Endothelial cell of umbilical vein (primary cell): Measurements from ENCODE around the gene ANKRD44. TPM values are rescaled to one million over a fixed set of nuclear protein-coding genes. Genes with fewer than 3 reads are reported as not detected.

ENCODE experiments used
- BruUV-seq: library from RNA; stranded (reverse); fragments of 400-500 nt; replicated peaks from 2 replicates; lab custom pipeline; 2021; lab: Mats Ljungman, UMichigan
- CTCF ChIA-PET: fragments of 300-600, 350-600 bp; sonication (Branson Sonifier 250); formaldehyde crosslinking; loops from one replicate; lab custom pipeline; 2021; ENCODE audit warnings: antibody characterized with exemption, inconsistent platforms; lab: Charles Lee
- POLR2A ChIA-PET: fragments of 300-600, 350-600 bp; sonication (Branson Sonifier 250); formaldehyde crosslinking; loops from one replicate; lab custom pipeline; 2021; ENCODE audit warnings: antibody characterized with exemption, inconsistent platforms; lab: Charles Lee
- DNase-seq: peaks from one replicate; pipeline ENCODE4 v3.0.0-alpha.2; 2011; ENCODE audit warnings: low read depth, low spot score
- FAIRE-seq: peaks from 2 replicates; lab custom pipeline; 2011; peaks lifted over from hg19 to GRCh38; lab: Jason Lieb, UNC
- H2AFZ ChIP-seq: 2 replicates; pipeline ENCODE4 v1.6.0; 2012; ENCODE audit warnings: low read depth, low read length, control low read depth, inconsistent platforms
- H3K27ac ChIP-seq: 2 replicates; pipeline ENCODE4 v1.5.1; 2011; ENCODE audit warnings: low read depth, mild to moderate bottlenecking, control low read depth, low read length, moderate library complexity; ENCODE audit not compliant: insufficient read depth
- H3K27me3 ChIP-seq, 2 experiments: 2 replicates each; pipeline versions ENCODE4 v1.6.0 to v1.6.1; 2011; ENCODE audit warnings: low read length in 2 of 2, mixed read lengths in 1 of 2; ENCODE audit not compliant: control insufficient read depth in 2 of 2, insufficient read depth in 2 of 2
- H3K36me3 ChIP-seq, 2 experiments: 2 replicates in 1 of 2; 3 replicates in 1 of 2; pipeline ENCODE4 v1.5.1; 2011; ENCODE audit warnings: low read length in 2 of 2, mild to moderate bottlenecking in 1 of 2, moderate library complexity in 1 of 2; ENCODE audit not compliant: control insufficient read depth in 2 of 2, insufficient read depth in 2 of 2; ENCODE audit errors: extremely low read depth in 1 of 2
- H3K4me1 ChIP-seq: 3 replicates; pipeline ENCODE4 v1.5.1; 2011; ENCODE audit warnings: mild to moderate bottlenecking, low read length; ENCODE audit not compliant: control insufficient read depth, insufficient read depth; ENCODE audit errors: extremely low read depth
- H3K4me2 ChIP-seq: 2 replicates; pipeline ENCODE4 v1.6.1; 2011; ENCODE audit warnings: low read length, control low read depth, mixed read lengths; ENCODE audit not compliant: insufficient read depth
- H3K4me3 ChIP-seq, 3 experiments: fragments of 200-600 bp in 1 of 3; sonication (generic), shearing (Covaris generic) in 1 of 3; replicated peaks in 1 of 3; 2 replicates each; pipeline ENCODE4 v1.5.1; 2011 to 2016; ENCODE audit warnings: control low read depth in 3 of 3, low read length in 3 of 3, mild to moderate bottlenecking in 2 of 3, inconsistent platforms in 1 of 3, low read depth in 1 of 3, moderate library complexity in 1 of 3; ENCODE audit not compliant: insufficient read depth in 1 of 3
- H3K79me2 ChIP-seq: 2 replicates; pipeline ENCODE4 v1.6.0; 2012; ENCODE audit warnings: low read length, inconsistent platforms; ENCODE audit not compliant: control insufficient read depth, insufficient read depth
- H3K9ac ChIP-seq: replicated peaks from 2 replicates; pipeline ENCODE3; 2011; ENCODE audit warnings: low read length, control low read depth; ENCODE audit not compliant: insufficient read depth; ENCODE audit errors: extremely low read depth
- H3K9me1 ChIP-seq: replicated peaks from 3 replicates; pipeline ENCODE4 v1.6.0; 2011; ENCODE audit warnings: mild to moderate bottlenecking, low read length; ENCODE audit not compliant: control insufficient read depth, insufficient read depth; ENCODE audit errors: extremely low read depth
- H3K9me3 ChIP-seq: replicated peaks from 2 replicates; pipeline ENCODE4 v1.5.1; 2012; ENCODE audit warnings: low read length, inconsistent platforms; ENCODE audit not compliant: control insufficient read depth, insufficient read depth
- H4K20me1 ChIP-seq: replicated peaks from 2 replicates; pipeline ENCODE3; 2011; ENCODE audit warnings: mild to moderate bottlenecking, low read length; ENCODE audit not compliant: control insufficient read depth, insufficient read depth; ENCODE audit errors: extremely low read depth
- EZH2 ChIP-seq: IDR thresholded peaks from 2 replicates; pipeline ENCODE4 v1.6.1; 2012; ENCODE audit warnings: borderline replicate concordance, low read depth, mild to moderate bottlenecking, moderate library complexity, low read length, inconsistent platforms; ENCODE audit not compliant: severe bottlenecking
- FOS ChIP-seq: IDR thresholded peaks from 2 replicates; pipeline ENCODE4 v1.6.1; 2011; ENCODE audit warnings: mild to moderate bottlenecking, low read length, moderate library complexity, borderline replicate concordance; ENCODE audit not compliant: insufficient read depth
- GATA2 ChIP-seq: IDR thresholded peaks from 2 replicates; pipeline ENCODE4 v1.7.0; 2011; ENCODE audit warnings: low read depth, mild to moderate bottlenecking, moderate library complexity, mixed read lengths, low read length; ENCODE audit not compliant: insufficient read length, insufficient read depth
- JUN ChIP-seq: IDR thresholded peaks from 2 replicates; pipeline ENCODE4 v1.6.1; 2011; ENCODE audit warnings: borderline replicate concordance, low read depth; ENCODE audit not compliant: insufficient read length, insufficient read depth
- MYC ChIP-seq: IDR thresholded peaks from one replicate; pipeline ENCODE4 v1.6.1; 2011; ENCODE audit warnings: mild to moderate bottlenecking, low read depth, low read length
- POLR2A ChIP-seq: IDR thresholded peaks from 2 replicates; pipeline ENCODE4 v1.6.1; 2012; ENCODE audit warnings: low read depth, mild to moderate bottlenecking, control low read depth, low read length
- POLR2AphosphoS5 ChIP-seq: IDR thresholded peaks from 2 replicates; pipeline ENCODE4 v1.6.1; 2012; ENCODE audit warnings: low read depth, mild to moderate bottlenecking, control low read depth, low read length, moderate library complexity; ENCODE audit not compliant: insufficient read depth
- dilution Hi-C: fragments of 300-500 bp; cut with MboI; formaldehyde crosslinking; loops from one replicate; pipeline ENCODE4 v1.15.0; 2019; ENCODE audit warnings: low sequenced_read_pairs; ENCODE audit not compliant: extremely low pct_ligation_motif_present
- intact Hi-C: fragments of 100-400 bp; cut with micrococcal nuclease; formaldehyde crosslinking; loops from one replicate; pipeline ENCODE4 v1.10.0; 2022
- polyA plus RNA-seq, 4 experiments: library from polyadenylated mRNA; depleted of rRNA in 3 of 4; stranded (reverse) in 3 of 4; unstranded in 1 of 4; fragments of >200 nt; gene quantifications; 2 replicates each; pipeline versions ENCODE4 v1.2.1 to v1.2.3, GENCODE V29; 2011 to 2012; ENCODE audit warnings: missing spikeins in 1 of 4
- total RNA-seq: library from RNA; stranded (reverse); gene quantifications from 2 replicates; pipeline ENCODE4 v1.2.3, GENCODE V29; 2021
- TF ChIP-seq, protein P1 (sequence below), 2 donors: IDR thresholded peaks; 1 replicate in 1 of 2; 2 replicates in 1 of 2; pipeline ENCODE4 v1.5.1; 2011; ENCODE audit warnings: low read length in 2 of 2, mild to moderate bottlenecking in 2 of 2, moderate library complexity in 2 of 2, control low read depth in 1 of 2, inconsistent platforms in 1 of 2, low read depth in 1 of 2; ENCODE audit not compliant: insufficient read depth in 1 of 2; ENCODE audit errors: extremely low read depth in 1 of 2
- TF ChIP-seq, protein P2 (sequence below): IDR thresholded peaks from 2 replicates; pipeline ENCODE4 v1.6.1; 2011; ENCODE audit not compliant: insufficient read depth, insufficient read length

The ANKRD44 gene
- total and polyA plus RNA-seq, 2 donors (not counting 3 experiments of a cell fraction or from before 2014, with no cell fraction given), result 3.4 to 6.1 TPM

DNA sequence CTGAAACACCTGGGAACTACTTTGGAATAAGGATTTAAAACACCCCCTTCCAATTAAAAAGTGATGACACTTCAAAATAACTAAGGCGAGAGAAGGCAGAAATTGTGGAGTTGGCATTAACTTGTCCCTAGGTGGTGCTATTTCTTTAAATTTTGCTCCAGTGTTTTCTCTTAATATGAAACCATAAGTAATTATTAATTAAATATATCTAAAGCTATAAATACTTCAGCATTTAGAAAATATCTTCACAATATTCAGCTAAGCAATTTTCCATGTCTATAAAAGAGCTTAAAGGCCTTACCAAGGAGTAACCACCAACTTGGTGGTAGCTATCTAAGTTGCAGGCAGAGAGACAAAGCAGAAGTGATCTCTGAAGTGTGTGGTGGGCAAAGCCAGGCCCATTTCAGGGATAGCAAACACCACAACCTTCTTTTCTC is 197.3 kb downstream of the ANKRD44 start:
- H3K27me3 ChIP-seq, result no peaks in the 10 kb centered on the region
- no peaks in the 10 kb centered on the region for H4K20me1 ChIP-seq
- dilution Hi-C loops (no loop called here), intact Hi-C loops (loop anchor here (1.0 to 5.0 kb wide), 7 partner anchors 32 to 265 kb away; partner anchors contain the start of gene ANKRD44)
- H3K9ac ChIP-seq, result no peak overlapping the region
- H3K9me1 ChIP-seq, result no peaks in the 10 kb centered on the region
- no peaks in the 10 kb centered on the region for H3K9me3 ChIP-seq
- H3K79me2 ChIP-seq, result no peaks in the 10 kb centered on the region
- FAIRE-seq, result peak; percentile 95
- no peak overlapping the region for H3K27ac ChIP-seq
- ChIA-PET CTCF (interaction anchor here (0.6 to 13.9 kb wide), 79 partner anchors 9 to 667 kb away, joined by 3 to 267 read pairs (median 4); partner anchors contain the start of gene ANKRD44), POLR2A (no interaction called here)
- DNase-seq, result peak; percentile 65
- TF ChIP-seq, protein P1, sequence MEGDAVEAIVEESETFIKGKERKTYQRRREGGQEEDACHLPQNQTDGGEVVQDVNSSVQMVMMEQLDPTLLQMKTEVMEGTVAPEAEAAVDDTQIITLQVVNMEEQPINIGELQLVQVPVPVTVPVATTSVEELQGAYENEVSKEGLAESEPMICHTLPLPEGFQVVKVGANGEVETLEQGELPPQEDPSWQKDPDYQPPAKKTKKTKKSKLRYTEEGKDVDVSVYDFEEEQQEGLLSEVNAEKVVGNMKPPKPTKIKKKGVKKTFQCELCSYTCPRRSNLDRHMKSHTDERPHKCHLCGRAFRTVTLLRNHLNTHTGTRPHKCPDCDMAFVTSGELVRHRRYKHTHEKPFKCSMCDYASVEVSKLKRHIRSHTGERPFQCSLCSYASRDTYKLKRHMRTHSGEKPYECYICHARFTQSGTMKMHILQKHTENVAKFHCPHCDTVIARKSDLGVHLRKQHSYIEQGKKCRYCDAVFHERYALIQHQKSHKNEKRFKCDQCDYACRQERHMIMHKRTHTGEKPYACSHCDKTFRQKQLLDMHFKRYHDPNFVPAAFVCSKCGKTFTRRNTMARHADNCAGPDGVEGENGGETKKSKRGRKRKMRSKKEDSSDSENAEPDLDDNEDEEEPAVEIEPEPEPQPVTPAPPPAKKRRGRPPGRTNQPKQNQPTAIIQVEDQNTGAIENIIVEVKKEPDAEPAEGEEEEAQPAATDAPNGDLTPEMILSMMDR (IDR thresholded peaks at IDR 0.05; ENCODE audit: extremely low read depth in 1 of 2, insufficient read depth in 1 of 2, low read depth in 1 of 2, low read length in 2 of 2), result peak; percentile 24 to 41
- TF ChIP-seq EZH2, result no peak
- no TSS peak for BruUV-seq
- H3K4me3 ChIP-seq, result no peak overlapping the region
- no peak overlapping the region for H3K4me2 ChIP-seq
- H3K4me1 ChIP-seq, result no peaks in the 10 kb centered on the region
- H2AFZ ChIP-seq, result no peak overlapping the region
- H3K36me3 ChIP-seq, result no peaks in the 10 kb centered on the region

DNA sequence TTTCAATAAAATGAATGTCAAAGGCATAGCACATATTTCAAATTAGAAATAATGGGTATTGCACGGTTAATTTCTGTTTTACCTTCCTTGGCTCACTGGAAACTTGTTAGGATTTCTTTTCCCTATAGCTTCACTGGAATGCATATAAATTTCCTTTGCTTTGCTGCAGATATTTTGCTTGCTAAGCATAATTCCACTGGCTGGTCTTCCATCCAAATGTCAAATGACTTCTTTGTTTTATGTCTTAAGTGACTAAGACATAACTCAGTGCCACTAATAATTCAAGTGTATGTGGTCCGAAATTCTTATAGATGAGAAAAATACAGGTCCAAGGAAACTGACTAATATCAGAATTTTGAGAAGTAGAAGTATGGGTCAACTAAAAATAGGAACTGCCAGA is 201.3 kb downstream of the ANKRD44 start:
- no peak overlapping the region for H3K4me3 ChIP-seq
- intact Hi-C loops (no loop called here), dilution Hi-C loops (no loop called here)
- TF ChIP-seq POLR2A (no peak), POLR2AphosphoS5 (no peak), FOS (no peak), JUN (no peak), EZH2 (no peak), GATA2 (no peak), MYC (no peak)
- TF ChIP-seq, protein P1 (IDR thresholded peaks at IDR 0.05; ENCODE audit: extremely low read depth in 1 of 2, insufficient read depth in 1 of 2, low read depth in 1 of 2, low read length in 2 of 2), result no peak
- TF ChIP-seq, protein P2, sequence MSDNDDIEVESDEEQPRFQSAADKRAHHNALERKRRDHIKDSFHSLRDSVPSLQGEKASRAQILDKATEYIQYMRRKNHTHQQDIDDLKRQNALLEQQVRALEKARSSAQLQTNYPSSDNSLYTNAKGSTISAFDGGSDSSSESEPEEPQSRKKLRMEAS, result no peak
- no peaks in the 10 kb centered on the region for H3K79me2 ChIP-seq
- no peak overlapping the region for H2AFZ ChIP-seq
- H3K9me3 ChIP-seq, result no peaks in the 10 kb centered on the region
- H3K4me2 ChIP-seq, result no peak overlapping the region
- POLR2A ChIA-PET, result no interaction called here
- H3K27me3 ChIP-seq, result no peaks in the 10 kb centered on the region
- CTCF ChIA-PET, result interaction anchor here (1.1 to 13.9 kb wide), 5 partner anchors 11 to 248 kb away, joined by 3 to 267 read pairs (median 4); no protein-coding TSS in a partner anchor
- no peak for DNase-seq
- H3K9me1 ChIP-seq, result no peaks in the 10 kb centered on the region
- no peaks in the 10 kb centered on the region for H4K20me1 ChIP-seq
- no peak overlapping the region for H3K27ac ChIP-seq
- no peaks in the 10 kb centered on the region for H3K4me1 ChIP-seq
- BruUV-seq, result no TSS peak
- no peaks in the 10 kb centered on the region for H3K36me3 ChIP-seq
- FAIRE-seq, result no peak
- H3K9ac ChIP-seq, result no peak overlapping the region
